SIG-M5 treated with dmso at 0.1 percent for 504 hours (cell line): ENCODE results near the gene IGF1R.

ENCODE experiments used
- DNase-seq: peaks from one replicate; lab custom pipeline; 2025; ENCODE audit not compliant: unreplicated experiment; lab: John Stamatoyannopoulos, UW

Gene IGF1R

DNA sequence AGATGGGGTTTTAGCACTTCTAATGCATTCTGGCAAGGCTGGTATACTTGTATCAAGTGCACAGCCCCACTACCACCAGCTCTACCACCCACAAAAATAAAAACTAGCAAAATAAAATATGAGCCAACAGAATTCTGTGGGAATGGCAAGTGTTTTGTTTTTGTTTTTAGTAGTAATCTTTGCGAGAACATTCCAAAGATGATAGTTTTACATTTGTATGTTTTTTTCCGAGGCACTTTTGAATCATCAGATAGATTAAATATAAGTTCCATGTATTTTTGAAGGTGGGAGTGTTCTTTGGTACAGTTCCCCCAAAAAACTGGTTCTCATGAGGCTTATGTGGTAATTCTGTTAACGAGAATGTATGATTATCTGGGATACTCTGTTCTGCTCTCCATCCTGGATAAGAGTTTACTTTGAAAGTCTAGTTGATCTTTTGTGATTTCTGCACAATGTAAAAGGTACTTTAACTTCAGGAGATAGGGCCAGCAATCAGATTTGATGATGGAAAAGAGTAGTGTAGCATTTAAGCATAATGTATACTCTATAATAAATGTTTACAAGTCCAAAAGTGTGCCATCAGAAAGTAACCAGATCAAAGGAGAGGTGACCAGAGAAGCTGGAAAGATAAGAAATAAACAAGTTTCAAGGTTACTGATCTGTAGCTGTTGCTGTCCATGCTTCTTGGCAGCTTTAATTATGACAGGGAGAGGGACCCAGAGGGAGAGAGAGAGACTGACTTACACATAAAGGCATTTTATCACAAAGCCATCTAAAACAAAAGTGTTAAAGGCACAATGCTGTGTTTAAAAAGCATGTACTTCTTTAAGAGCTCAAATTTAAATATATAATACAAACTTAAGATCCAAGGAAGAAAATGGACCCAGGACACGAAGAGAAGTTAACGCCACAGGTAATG is 228.4 kb downstream of the IGF1R start:
- DNase-seq = no peak

- no peak for DNase-seq
Observed at GRCh38 chr15:98878172-98878571, 229.8 kb downstream of the IGF1R start.

- DNase-seq = no peak
Observed at GRCh38 chr15:98878862-98879261, 230.5 kb downstream of the IGF1R start.

DNA sequence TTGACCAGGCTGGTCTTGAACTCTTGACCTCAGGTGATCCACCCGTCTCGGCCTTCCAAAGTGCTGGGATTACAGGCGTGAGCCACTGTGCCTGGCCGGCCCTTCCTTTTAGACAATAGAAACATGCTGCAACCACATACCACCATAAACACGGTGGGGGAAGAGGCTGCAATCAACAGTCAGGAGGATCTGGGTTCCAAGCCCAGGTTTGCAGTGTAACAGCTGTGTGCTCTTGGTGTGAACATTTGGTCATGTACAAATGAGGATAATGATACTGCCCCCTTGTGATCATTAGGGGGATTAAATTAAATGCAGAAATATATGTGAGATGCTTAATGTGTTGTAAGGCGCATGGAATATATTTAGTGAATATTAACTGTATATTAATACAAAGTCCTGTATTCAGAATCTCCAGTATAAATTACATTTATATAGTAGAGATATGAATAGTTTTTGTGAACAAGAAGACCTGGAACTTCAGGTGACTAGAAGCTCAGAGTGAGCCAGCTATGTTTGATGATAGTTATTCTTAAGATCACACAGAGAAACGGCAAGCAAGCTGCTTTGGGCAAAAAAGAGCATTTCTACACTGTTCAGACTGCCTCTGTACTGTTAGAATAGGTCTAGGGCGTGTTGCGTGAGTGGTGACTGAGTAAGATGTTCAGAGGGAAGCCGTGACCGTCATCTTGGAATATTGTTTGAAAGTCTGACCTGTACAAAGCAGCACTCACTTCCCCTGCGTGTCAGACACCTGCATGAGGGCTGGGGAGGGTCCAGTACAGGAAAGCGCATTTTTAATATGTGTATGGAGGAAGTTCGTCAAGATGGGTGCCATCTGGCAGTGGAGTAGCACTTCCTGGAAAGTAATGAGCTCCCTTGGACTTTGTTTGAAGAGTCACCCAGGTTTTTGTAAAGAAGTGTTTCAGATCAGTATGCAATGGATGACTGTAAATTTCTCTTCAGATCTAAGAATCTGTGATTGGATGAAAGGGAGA is 233.5 kb downstream of the IGF1R start:
- DNase-seq = peak; percentile 74

GRCh38 chr15:98883478-98883877 is 235.1 kb downstream of the IGF1R start:
- DNase-seq = no peak

- DNase-seq = no peak
Observed at GRCh38 chr15:98884894-98885293, 236.6 kb downstream of the IGF1R start.

- DNase-seq = no peak
Observed at GRCh38 chr15:98887976-98888375, 239.6 kb downstream of the IGF1R start.

GRCh38 chr15:98888820-98889479 is 240.6 kb downstream of the IGF1R start:
- DNase-seq = no peak

GRCh38 chr15:98889930-98890695 is 241.8 kb downstream of the IGF1R start:
- no peak for DNase-seq

- no peak for DNase-seq
Observed at GRCh38 chr15:98891301-98891700, 243.0 kb downstream of the IGF1R start.

- no peak for DNase-seq
Observed at GRCh38 chr15:98893401-98893800, 245.1 kb downstream of the IGF1R start.

GRCh38 chr15:98894312-98894711 is 246.0 kb downstream of the IGF1R start:
- DNase-seq = no peak

- DNase-seq = no peak
Observed at GRCh38 chr15:98896002-98896721, 247.8 kb downstream of the IGF1R start.

GRCh38 chr15:98896802-98897732 is 248.7 kb downstream of the IGF1R start:
- peak; percentile 69 for DNase-seq

DNA sequence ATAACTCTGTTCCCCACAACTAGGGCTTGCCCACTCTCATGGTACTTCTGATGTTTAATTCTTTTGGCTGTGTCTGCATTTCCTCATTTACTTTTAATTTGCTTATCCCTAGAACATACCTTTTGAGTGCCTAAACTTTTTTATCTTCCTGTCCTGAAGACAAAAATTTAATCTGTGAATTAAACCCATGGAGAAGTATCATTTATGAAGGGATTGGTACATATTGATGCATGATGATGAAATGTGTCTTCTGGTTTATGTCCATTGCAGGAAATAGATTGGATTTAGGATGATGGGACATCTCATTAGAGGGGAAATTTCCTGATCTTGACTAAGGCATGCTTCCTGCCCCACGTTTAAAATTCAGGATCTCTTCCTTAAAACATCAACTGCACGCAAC is 249.8 kb downstream of the IGF1R start:
- DNase-seq = no peak

DNA sequence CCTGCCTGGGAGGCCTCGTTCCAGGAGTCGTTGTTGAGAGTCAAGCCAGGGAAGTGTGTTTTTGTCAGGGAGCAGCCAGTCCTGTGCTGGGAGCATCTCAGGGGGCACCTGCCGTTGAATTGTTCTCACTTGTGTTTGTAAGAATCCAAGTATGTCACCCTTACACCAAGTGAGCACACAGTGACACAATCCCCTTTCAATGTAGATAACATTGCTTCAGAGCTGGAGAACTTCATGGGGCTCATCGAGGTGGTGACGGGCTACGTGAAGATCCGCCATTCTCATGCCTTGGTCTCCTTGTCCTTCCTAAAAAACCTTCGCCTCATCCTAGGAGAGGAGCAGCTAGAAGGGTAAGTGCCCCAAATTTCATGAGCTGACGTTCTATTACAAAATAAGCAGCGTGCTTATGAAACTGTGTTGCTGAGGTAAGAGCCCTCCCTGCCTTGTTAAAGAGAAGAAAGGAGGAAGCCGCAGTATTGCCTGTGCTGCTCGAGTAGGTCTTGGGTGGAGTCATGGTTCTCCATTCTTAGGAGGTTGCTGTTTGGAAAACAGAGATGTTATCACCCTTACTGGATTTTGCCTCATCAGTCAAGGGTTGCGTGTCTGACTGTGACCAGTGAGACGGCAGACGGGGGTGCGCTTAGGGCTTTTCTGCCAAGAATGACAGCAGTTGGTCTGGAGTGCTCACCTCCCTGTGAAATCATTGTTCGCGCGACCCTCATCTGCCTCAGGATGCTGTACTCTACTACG is 251.1 kb downstream of the IGF1R start:
- peak; percentile 97 for DNase-seq

DNA sequence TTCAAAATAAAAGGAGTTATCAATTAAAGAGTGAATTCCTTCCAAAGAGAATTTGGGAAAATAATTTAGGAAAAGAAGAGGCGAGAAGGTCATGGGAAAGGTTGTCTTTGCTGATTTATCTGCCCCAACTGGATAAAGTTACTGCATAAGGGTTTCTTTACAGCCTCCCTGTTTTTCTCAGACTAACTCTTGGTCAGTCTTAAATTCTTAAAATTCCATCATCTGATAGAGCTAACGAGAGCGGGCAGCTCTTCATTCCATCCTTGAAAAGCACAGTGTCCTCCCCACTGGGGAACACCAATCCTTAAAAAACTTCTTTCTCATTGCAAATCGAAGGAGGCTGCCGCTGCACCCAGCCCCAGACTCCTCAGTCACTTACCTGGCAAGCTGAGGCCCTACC is 252.0 kb downstream of the IGF1R start:
- DNase-seq = no peak
